ENCODE results near the gene RANGRF.
A peak's percentile ranks its signal among the peaks of the same experiment; 100 is the strongest.
"Not testable (repeated sequence)": the region's sequence is repeated elsewhere in the genome, so short reads cannot be mapped to it uniquely, and the experiment has no call there.

Gene RANGRF

GRCh38 chr17:8288336-8289102 is at the start of gene RANGRF:
Gene RANGRF, plus strand, starts transcription at chr17:8288670. Its CDS starts 119 bp downstream, at chr17:8288789.
- no peaks in the 10 kb centered on the region for H3K9me3 ChIP-seq (ENCODE audit: insufficient read depth, low read length)
- H3K4me3 ChIP-seq (ENCODE audit: insufficient read length, low read depth): peak within 1 kb of the TSS; percentile 76
- TF ChIP-seq ZNF274 (IDR thresholded peaks at IDR 0.05; ENCODE audit: low read depth, low read length) (no peak), YY1 (IDR thresholded peaks at IDR 0.05; ENCODE audit: insufficient read depth, insufficient read length) (no peak), SUZ12 (IDR thresholded peaks at IDR 0.05; ENCODE audit: extremely low read depth, insufficient read depth, insufficient read length) (no peak)
- no peaks in the 10 kb centered on the region for H3K27me3 ChIP-seq (ENCODE audit: insufficient read depth, insufficient read length)
- no peaks in the 10 kb centered on the region for H3K36me3 ChIP-seq (ENCODE audit: insufficient read depth, insufficient read length, low read length)
- DNase-seq (ENCODE audit: low read depth, low spot score): peak; percentile 74
- peaks cover 4% of the 10 kb centered on the region for H3K4me1 ChIP-seq (ENCODE audit: insufficient read depth, insufficient read length)
- H3K9ac ChIP-seq (ENCODE audit: insufficient read length, low read depth): peak within 1 kb of the TSS; percentile 85

GRCh38 chr17:8243827-8244226 is 44.6 kb upstream of the RANGRF start:
- peaks cover 42% of the 10 kb centered on the region for H3K36me3 ChIP-seq (ENCODE audit: insufficient read depth, insufficient read length, low read length)
- no peak for TF ChIP-seq SUZ12 (IDR thresholded peaks at IDR 0.05; ENCODE audit: extremely low read depth, insufficient read depth, insufficient read length)
- DNase-seq (ENCODE audit: low read depth, low spot score): no peak

GRCh38 chr17:8244768-8245167 is 43.7 kb upstream of the RANGRF start:
- no peak overlapping the region for H3K9ac ChIP-seq (ENCODE audit: insufficient read length, low read depth)
- peaks cover 37% of the 10 kb centered on the region for H3K36me3 ChIP-seq (ENCODE audit: insufficient read depth, insufficient read length, low read length)
- TF ChIP-seq ZNF274 (IDR thresholded peaks at IDR 0.05; ENCODE audit: low read depth, low read length) (no peak), SUZ12 (IDR thresholded peaks at IDR 0.05; ENCODE audit: extremely low read depth, insufficient read depth, insufficient read length) (no peak), YY1 (IDR thresholded peaks at IDR 0.05; ENCODE audit: insufficient read depth, insufficient read length) (no peak)

More at GRCh38 chr17:8243827-8244226, 44.6 kb upstream of the RANGRF start:
- Histone ChIP-seq H3K9ac (ENCODE audit: insufficient read length, low read depth) (no peak overlapping the region), H3K4me3 (ENCODE audit: insufficient read length, low read depth) (no peak overlapping the region), H3K27me3 (ENCODE audit: insufficient read depth, insufficient read length) (no peaks in the 10 kb centered on the region), H3K4me1 (ENCODE audit: insufficient read depth, insufficient read length) (no peaks in the 10 kb centered on the region), H3K9me3 (ENCODE audit: insufficient read depth, low read length) (no peaks in the 10 kb centered on the region; the same call in 1 of the 2 replicates)

GRCh38 chr17:8248751-8249607 is 39.5 kb upstream of the RANGRF start, which contains the start of gene PFAS:
Gene PFAS, plus strand, starts transcription at chr17:8249289. Its CDS starts 4,649 bp downstream, at chr17:8253938.
- H3K27me3 ChIP-seq (ENCODE audit: insufficient read depth, insufficient read length): no peaks in the 10 kb centered on the region
- DNase-seq (ENCODE audit: low read depth, low spot score): peak; percentile 78
- peak within 1 kb of the TSS; percentile 93 for H3K4me3 ChIP-seq (ENCODE audit: insufficient read length, low read depth)
- no peaks in the 10 kb centered on the region; the same call in 1 of the 2 replicates for H3K9me3 ChIP-seq (ENCODE audit: insufficient read depth, low read length)
- TF ChIP-seq ZNF274 (IDR thresholded peaks at IDR 0.05; ENCODE audit: low read depth, low read length) (no peak), YY1 (IDR thresholded peaks at IDR 0.05; ENCODE audit: insufficient read depth, insufficient read length) (no peak), SUZ12 (IDR thresholded peaks at IDR 0.05; ENCODE audit: extremely low read depth, insufficient read depth, insufficient read length) (no peak)
- peaks cover 22% of the 10 kb centered on the region for H3K36me3 ChIP-seq (ENCODE audit: insufficient read depth, insufficient read length, low read length)
- peak within 1 kb of the TSS; percentile 94 for H3K9ac ChIP-seq (ENCODE audit: insufficient read length, low read depth)
- H3K4me1 ChIP-seq (ENCODE audit: insufficient read depth, insufficient read length): no peaks in the 10 kb centered on the region

More at GRCh38 chr17:8244768-8245167, 43.7 kb upstream of the RANGRF start:
- no peak for DNase-seq (ENCODE audit: low read depth, low spot score)
- Histone ChIP-seq H3K9me3 (ENCODE audit: insufficient read depth, low read length) (no peaks in the 10 kb centered on the region; the same call in 1 of the 2 replicates), H3K27me3 (ENCODE audit: insufficient read depth, insufficient read length) (no peaks in the 10 kb centered on the region), H3K4me1 (ENCODE audit: insufficient read depth, insufficient read length) (no peaks in the 10 kb centered on the region), H3K4me3 (ENCODE audit: insufficient read length, low read depth) (no peak overlapping the region)

GRCh38 chr17:8249621-8250500 is 38.6 kb upstream of the RANGRF start:
- Histone ChIP-seq H3K9ac (ENCODE audit: insufficient read length, low read depth) (peak overlapping the region; percentile 94), H3K27me3 (ENCODE audit: insufficient read depth, insufficient read length) (no peaks in the 10 kb centered on the region), H3K9me3 (ENCODE audit: insufficient read depth, low read length) (no peaks in the 10 kb centered on the region; the same call in 1 of the 2 replicates), H3K36me3 (ENCODE audit: insufficient read depth, insufficient read length, low read length) (peaks cover 29% of the 10 kb centered on the region), H3K4me1 (ENCODE audit: insufficient read depth, insufficient read length) (no peaks in the 10 kb centered on the region), H3K4me3 (ENCODE audit: insufficient read length, low read depth) (peak overlapping the region; percentile 93)
- DNase-seq (ENCODE audit: low read depth, low spot score): no peak
- no peak for TF ChIP-seq YY1 (IDR thresholded peaks at IDR 0.05; ENCODE audit: insufficient read depth, insufficient read length)
- no peak for TF ChIP-seq SUZ12 (IDR thresholded peaks at IDR 0.05; ENCODE audit: extremely low read depth, insufficient read depth, insufficient read length)
- no peak for TF ChIP-seq ZNF274 (IDR thresholded peaks at IDR 0.05; ENCODE audit: low read depth, low read length)

- not testable (repeated sequence) for DNase-seq (ENCODE audit: low read depth, low spot score); H3K9ac ChIP-seq (ENCODE audit: insufficient read length, low read depth); H3K4me3 ChIP-seq (ENCODE audit: insufficient read length, low read depth); H3K27me3 ChIP-seq (ENCODE audit: insufficient read depth, insufficient read length); H3K4me1 ChIP-seq (ENCODE audit: insufficient read depth, insufficient read length); H3K9me3 ChIP-seq (ENCODE audit: insufficient read depth, low read length)
- H3K36me3 ChIP-seq (ENCODE audit: insufficient read depth, insufficient read length, low read length): peaks cover 34% of the 10 kb centered on the region
These were observed 37.1 kb upstream of the RANGRF start for GRCh38 chr17:8251411-8251810.
